Kidney epithelial cell (primary cell): ENCODE results near the gene DSCAML1. TPM values are rescaled to one million over a fixed set of nuclear protein-coding genes. Genes with fewer than 3 reads are reported as not detected.

Source experiments
- DNase-seq: peaks from one replicate; pipeline ENCODE4 v3.0.0-alpha.2; 2010; ENCODE audit warnings: low read depth
- H3K27me3 ChIP-seq: 2 replicates; pipeline ENCODE4 v1.6.0; 2011; ENCODE audit warnings: low read length; ENCODE audit not compliant: control insufficient read depth, insufficient read depth
- H3K36me3 ChIP-seq: 2 replicates; pipeline ENCODE4 v1.5.1; 2011; ENCODE audit warnings: low read length; ENCODE audit not compliant: control insufficient read depth, insufficient read depth
- H3K4me3 ChIP-seq: 2 replicates; pipeline ENCODE4 v1.5.1; 2011; ENCODE audit warnings: low read depth, mild to moderate bottlenecking, control low read depth, low read length
- total RNA-seq: library from RNA; depleted of rRNA; stranded (reverse); fragments of >200 nt; gene quantifications from 2 replicates; pipeline ENCODE4 v1.2.3, GENCODE V29; 2015
- TF ChIP-seq, protein P1 (sequence below): IDR thresholded peaks from 2 replicates; pipeline ENCODE4 v1.5.1; 2011; ENCODE audit warnings: mild to moderate bottlenecking, moderate library complexity, low read length, control low read depth, inconsistent platforms; ENCODE audit not compliant: insufficient read depth, poor library complexity, severe bottlenecking

The DSCAML1 gene
- total RNA-seq, 1 donor from 2014 or later: 3.1 TPM

DNA sequence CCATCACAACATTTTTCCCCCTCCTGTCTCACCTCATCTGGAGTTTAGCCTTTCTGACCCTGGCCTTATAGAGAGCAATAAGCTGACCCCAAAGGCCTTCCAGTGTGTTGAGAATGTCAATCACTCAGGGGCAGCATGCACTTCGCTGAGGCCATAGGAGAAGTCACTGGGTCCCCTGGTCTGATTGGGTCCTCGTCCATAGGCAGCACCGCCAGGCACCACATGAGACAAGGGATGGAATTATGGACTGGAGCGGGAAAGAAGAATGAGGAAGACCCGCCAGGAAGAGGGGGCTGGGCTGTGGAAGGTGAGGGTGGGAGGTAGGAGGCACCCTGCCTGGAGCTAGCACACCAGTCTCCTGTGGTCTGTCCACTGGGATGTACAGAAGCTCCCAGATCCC lies 72.9 kb downstream of the DSCAML1 start:
- TF ChIP-seq, protein P1, sequence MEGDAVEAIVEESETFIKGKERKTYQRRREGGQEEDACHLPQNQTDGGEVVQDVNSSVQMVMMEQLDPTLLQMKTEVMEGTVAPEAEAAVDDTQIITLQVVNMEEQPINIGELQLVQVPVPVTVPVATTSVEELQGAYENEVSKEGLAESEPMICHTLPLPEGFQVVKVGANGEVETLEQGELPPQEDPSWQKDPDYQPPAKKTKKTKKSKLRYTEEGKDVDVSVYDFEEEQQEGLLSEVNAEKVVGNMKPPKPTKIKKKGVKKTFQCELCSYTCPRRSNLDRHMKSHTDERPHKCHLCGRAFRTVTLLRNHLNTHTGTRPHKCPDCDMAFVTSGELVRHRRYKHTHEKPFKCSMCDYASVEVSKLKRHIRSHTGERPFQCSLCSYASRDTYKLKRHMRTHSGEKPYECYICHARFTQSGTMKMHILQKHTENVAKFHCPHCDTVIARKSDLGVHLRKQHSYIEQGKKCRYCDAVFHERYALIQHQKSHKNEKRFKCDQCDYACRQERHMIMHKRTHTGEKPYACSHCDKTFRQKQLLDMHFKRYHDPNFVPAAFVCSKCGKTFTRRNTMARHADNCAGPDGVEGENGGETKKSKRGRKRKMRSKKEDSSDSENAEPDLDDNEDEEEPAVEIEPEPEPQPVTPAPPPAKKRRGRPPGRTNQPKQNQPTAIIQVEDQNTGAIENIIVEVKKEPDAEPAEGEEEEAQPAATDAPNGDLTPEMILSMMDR: no peak
- Histone ChIP-seq H3K4me3 (no peak overlapping the region), H3K27me3 (peaks cover 3% of the 10 kb centered on the region), H3K36me3 (no peaks in the 10 kb centered on the region)
- DNase-seq: no peak

DNA sequence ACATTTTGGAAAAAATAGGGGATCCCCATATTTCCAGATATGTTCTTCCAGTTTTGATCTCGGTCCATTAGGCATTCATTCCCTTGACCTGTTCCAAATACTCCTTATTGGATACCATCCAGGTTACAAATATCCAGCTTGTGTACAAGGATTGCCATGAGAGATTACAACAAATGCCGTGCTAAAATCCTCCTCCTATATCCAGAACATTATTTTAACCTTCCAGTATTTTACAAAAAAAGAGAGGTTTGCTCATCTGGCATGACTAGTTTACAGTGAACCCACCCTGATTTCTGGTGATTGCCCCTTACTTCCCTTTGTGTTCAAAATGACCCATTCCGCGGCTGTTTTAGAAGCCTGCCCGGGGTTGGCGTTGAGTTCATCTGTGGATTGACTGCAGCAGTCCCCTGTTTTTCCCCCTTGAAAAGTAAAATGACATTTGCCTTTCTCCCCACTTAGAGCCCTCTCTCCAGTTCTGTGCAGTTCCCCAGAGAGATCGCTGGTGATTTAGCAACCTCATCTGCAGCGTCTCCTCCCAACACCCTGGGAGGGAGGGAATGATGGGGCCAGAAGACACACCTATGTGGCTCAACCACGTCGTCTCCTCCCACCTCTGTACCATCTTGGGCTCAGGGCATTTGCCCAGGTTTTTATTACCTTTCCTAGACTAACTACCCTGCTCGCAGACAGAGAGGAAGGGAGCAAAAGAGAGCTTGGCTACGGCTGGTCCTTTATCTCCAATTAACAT lies 73.6 kb downstream of the DSCAML1 start:
- H3K4me3 ChIP-seq: no peak overlapping the region
- H3K27me3 ChIP-seq: peaks cover 3% of the 10 kb centered on the region
- TF ChIP-seq, protein P1: no peak

DNA sequence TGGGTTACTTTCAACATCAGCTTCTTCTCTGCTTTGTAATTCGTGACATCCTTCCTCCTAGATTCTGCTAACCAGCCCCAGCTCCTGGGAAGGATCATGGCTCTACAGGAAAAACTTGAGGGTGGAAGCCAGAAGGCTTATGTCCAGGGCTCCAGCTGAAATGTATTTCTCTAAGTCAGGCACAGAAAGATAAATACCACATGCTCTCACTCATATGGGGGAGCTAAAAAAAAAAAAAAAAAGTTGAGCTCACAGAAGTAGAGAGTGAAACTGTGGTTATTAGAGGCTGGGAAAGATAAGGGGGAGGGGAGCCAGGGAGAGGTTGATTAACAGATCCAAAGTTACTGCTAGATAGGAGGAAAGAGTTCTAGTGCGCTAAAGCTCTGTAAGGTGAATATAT lies 74.9 kb downstream of the DSCAML1 start:
- H3K27me3 ChIP-seq: peaks cover 3% of the 10 kb centered on the region
- TF ChIP-seq, protein P1: no peak
- DNase-seq: no peak

More for the DNA sequence above, 73.6 kb downstream of the DSCAML1 start:
- no peaks in the 10 kb centered on the region for H3K36me3 ChIP-seq
- DNase-seq: no peak

DNA sequence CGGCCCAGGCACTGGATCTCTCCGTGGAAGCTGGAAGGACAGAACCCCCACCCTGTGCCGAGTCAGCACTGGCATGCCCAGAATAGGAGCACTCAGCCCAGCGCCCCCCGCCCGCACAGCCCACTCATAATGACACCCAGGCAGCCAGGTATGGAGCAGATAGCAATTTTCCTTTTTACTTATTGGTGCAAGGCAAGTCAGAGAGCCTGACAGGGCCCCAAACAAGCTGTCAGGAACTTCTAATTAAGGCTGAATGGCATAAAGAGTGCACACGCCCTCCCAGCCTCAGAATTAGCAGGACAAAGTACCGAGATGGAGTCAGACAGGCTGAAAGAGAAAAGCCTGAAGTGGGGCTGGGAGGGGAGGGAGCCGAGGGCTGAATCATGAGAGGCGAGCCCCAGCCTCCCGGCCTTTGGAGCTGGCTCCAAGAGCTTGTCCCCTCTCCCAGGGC lies 76.9 kb downstream of the DSCAML1 start:
- Histone ChIP-seq H3K36me3 (no peaks in the 10 kb centered on the region), H3K4me3 (no peak overlapping the region), H3K27me3 (no peaks in the 10 kb centered on the region)
- TF ChIP-seq, protein P1: no peak
- DNase-seq: no peak

More for the DNA sequence above, 74.9 kb downstream of the DSCAML1 start:
- Histone ChIP-seq H3K36me3 (no peaks in the 10 kb centered on the region), H3K4me3 (no peak overlapping the region)

DNA sequence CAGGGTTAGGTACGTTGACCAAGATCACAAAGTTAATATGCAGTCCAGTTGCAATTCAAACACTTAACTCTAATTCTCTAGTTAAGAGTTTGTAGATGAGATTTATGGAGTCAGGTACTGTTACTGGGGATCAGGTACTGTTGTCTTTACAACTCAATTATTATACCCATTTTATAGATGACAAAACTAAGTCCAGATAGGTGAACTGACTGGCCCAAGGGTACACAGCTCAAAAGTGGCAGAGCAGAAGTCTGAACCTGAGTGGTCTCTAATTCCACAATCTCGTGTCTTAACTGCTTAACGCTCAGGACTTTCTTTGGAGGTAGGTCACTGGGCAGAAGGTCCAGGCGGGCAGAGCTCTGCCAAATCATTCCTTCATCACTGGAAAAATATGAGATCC lies 77.5 kb downstream of the DSCAML1 start:
- no peaks in the 10 kb centered on the region for H3K27me3 ChIP-seq
- no peaks in the 10 kb centered on the region for H3K36me3 ChIP-seq
- TF ChIP-seq, protein P1: no peak
- DNase-seq: no peak
- H3K4me3 ChIP-seq: no peak overlapping the region
